GM21786 (cell line): ENCODE measurements around the gene SPART.

Experiments used
- ATAC-seq: cut with Tn5 transposase; IDR thresholded peaks from one replicate; pipeline ENCODE4 v1.9.1; 2021; ENCODE audit not compliant: unreplicated experiment

The SPART gene

DNA sequence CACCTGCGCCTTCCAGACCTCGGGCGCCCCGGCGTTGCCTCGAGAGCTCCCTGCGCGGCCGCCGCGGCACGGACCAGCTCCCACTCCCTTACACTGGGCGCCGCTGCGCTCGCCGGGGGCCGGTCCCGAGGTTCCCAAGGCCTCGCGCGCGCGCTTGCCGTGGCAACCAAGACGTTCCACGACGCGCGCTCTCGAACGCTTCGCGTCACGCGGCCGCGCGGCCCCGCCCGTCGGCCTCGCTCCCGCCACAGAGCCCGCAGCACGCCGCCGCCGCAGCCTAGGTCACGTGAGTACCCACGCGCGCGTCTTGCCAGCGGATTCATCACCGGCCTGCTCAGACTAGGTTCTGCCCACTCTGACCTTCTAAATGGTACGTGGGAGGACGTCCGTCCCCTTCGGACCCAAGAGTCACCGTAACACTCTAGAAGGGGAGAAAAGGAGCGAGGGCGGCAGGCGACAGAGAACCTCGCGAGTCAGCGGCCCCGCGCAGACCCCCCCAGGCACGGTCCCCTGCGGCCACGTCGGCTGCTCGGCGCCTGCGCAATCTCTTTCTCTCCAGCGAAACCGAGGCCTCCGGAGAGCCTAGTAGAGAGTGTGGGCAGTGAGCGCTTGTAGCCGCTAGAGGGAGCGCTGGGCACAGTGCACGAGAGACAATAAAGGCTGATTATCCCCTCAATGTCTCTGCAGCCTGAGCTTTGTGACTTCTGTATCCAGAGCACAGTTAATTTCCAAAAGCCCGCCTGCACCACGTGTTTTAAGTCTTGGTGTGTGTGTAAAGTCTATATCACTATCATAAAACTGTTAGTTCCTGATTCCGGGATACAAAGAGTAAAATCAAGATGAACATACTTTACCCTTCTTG is at the start of gene SPART:
Gene SPART (minus strand): TSS at position 173 of the 862 bp plus-strand sequence. CDS start 10,564 bp downstream, outside the sequence.
- peak; percentile 94 for ATAC-seq

- ATAC-seq, result no peak
Measured at GRCh38 chr13:36395280-36395679, 49.1 kb upstream of the SPART start.

DNA sequence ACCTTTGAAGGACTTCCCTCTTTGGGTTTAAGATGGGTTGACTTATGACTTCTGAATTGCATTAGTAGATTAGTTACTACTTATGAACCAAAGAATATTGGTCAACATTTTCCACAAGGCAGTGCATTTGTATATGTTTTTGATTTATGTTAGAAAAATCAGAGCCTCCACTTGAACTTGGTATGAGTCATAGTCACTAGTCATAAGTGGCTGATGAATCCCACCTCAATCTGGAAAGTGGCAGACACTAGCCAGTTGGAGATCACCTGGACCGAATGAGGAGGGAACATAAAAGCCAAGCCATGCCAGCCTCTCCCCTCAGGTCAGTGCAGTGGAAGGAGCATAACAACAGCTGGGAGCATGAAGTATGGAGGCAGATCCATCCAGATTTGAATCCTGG is 39.3 kb upstream of the SPART start:
- no peak for ATAC-seq

DNA sequence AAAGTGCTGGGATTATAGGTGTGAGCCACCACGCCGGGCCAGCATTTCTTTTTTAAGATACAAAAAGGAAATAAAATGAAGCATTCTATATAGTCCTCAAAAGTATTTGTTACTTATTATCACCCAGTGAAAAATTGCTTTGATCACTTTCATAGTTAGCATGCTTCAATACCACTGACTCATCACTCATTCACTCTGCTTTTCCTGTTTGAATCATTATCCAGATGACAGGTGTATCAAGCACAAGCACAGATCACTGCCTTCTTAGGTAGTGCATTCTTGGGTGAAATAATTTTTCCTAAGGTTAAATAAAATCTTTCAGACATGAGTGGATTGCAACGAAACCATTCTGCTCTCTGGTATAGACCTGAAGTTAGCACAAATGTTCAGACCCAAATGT is 35.8 kb upstream of the SPART start:
- ATAC-seq, result no peak

DNA sequence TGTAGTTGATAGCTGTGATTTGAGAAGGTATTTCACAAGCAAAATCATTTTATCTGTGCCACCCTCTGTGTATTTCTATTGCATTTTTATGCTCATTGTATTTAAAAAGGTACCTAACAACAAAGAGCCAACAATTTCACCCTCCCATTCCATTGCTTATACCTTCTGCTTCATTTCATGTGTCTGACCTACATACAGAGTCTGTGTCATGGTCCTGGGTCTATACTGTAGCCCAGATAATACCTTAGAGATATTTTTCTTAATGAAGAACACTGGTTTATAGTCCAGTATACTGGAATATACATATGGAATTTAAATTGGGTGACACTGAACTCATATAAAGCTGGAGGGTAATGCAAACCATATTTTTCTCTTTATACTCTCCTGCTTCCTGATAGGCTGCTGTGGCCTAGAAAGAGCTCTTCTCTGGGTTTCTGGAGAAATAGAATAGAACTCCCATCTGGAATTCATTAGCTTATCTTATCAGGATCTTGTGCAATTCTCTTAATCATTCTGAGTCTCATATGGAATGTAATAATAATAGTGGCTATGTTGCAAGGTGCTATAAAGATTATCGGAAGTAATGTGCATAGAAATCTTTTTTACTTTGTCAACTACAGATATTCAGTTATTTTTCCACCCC is 31.8 kb upstream of the SPART start:
- no peak for ATAC-seq

GRCh38 chr13:36374063-36374462 is 27.9 kb upstream of the SPART start:
- no peak for ATAC-seq

- no peak for ATAC-seq
Measured at GRCh38 chr13:36371185-36371584, 25.0 kb upstream of the SPART start.

DNA sequence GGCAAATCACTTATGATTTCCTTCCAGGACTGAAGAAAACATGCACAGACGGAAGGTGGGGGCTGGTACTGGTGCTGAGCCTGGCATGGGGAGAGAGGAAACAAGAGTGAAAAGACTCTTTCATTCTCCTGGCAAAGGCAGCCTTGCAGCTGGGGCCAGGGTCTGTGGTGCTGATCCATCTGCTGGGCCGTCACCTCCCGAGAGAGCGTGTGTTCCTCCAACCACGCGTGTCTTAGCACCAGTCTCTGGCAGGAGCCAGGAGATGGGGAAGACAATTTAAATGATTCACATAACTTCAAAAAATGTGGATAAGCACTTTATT is 23.9 kb upstream of the SPART start:
- ATAC-seq, result no peak

- ATAC-seq, result no peak
Measured at GRCh38 chr13:36369268-36370107, 23.3 kb upstream of the SPART start.

GRCh38 chr13:36366031-36366430 is 19.8 kb upstream of the SPART start:
- no peak for ATAC-seq

- no peak for ATAC-seq
Measured at GRCh38 chr13:36363366-36363863, 17.2 kb upstream of the SPART start.

GRCh38 chr13:36362914-36363313 is 16.7 kb upstream of the SPART start:
- ATAC-seq, result peak; percentile 58

DNA sequence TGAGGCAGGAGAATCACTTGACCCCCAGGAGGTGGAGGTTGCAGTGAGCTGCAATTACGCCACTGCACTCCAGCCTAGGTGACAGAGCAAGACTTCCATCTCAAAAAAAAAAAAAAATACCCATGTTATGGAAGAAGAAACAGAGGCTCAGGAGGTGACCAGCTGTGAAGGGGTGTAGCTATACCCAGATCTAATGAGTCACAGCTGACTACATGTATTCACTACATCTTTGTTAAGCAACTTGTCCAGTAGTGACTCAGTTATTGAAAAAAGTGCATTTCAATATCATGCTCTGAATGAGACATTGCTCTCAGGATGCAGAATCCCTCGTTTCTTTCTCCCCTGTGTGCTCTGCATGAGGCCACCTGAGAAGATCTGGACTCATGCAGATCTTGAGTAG is 16.1 kb upstream of the SPART start:
- ATAC-seq, result peak; percentile 35

DNA sequence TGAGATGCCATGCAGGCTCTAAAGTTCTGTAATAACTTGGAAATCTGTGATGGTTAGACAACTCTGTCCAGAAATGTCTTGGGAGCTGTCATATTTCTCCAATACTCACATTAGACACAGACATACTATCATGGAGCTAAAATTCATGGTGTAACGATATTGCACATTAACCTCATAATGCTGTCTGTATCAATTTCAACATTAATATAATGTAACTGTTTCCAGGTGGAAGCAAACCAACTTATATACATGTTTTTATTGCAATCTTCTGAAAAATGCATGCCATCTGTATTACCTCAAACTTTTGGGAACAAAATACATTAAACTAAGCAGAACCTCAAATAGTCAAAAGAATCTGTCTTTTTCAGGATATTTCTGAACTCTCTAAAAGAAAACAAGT is 14.7 kb upstream of the SPART start:
- ATAC-seq, result no peak

- no peak for ATAC-seq
Measured at GRCh38 chr13:36359301-36359950, 13.2 kb upstream of the SPART start.

GRCh38 chr13:36358175-36358718 is 12.1 kb upstream of the SPART start:
- no peak for ATAC-seq

DNA sequence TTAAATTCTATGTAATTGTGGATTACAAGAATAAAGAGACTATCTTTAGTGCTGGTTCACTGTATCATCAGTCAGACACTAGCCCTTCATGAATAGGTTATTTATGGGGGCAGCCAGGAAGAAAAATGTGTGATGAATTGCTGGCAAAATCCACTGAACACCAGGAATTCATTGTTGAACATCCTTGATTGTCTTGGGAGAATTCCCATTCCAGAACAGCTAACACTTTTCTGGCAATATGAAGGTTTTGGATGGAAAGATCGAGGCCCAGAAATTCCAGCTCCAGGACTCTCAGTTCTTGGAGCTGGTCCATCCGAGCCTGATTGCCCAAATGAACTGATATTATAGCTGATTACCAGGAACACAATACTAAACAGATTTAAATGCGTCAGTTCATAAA is 11.5 kb upstream of the SPART start:
- no peak for ATAC-seq

GRCh38 chr13:36357231-36357630 is 11.0 kb upstream of the SPART start:
- ATAC-seq, result no peak

DNA sequence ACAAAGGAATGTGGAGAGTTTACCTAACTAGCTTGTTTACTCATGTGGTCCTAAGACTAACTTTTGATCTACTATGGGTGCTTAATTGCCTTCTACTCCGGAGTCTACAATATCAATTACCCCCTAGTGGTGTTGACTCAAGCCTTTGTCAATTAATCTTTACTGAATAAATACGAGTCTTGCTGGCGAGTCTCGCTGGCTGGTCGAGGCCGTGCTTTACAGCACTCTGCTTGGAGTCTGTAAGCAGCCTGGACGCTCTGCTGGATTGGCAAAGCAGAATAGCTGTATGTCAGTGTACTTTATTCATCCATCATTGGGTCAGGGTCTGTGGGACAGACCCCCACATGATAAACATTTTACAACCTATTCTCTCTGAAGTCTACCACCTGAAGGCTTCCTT is 9.9 kb upstream of the SPART start:
- no peak for ATAC-seq

- no peak for ATAC-seq
Measured at GRCh38 chr13:36355632-36356031, 9.4 kb upstream of the SPART start.
